ENCODE results near the gene VSNL1.

Gene VSNL1

DNA sequence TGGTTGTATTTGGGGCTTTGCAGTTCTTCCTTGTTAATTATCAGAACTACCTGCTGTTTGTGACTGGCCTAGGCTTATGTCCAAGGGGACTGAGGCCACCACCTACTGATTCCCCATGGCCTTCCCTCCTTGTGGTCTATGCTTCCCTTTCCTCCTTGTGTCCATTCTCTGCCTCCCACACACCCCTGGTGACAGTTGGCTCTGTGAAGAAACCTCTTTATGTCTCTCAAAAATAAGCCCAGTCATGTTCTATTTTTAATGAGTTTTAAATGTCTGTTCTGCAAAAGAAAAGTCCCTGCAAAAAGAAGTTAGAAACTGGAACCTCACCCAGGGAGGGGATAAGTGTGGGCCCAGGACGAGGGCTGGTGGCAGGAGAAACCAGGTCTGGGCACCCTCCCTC is 108.1 kb downstream of the VSNL1 start:
- peak; percentile 23 for DNase-seq

DNA sequence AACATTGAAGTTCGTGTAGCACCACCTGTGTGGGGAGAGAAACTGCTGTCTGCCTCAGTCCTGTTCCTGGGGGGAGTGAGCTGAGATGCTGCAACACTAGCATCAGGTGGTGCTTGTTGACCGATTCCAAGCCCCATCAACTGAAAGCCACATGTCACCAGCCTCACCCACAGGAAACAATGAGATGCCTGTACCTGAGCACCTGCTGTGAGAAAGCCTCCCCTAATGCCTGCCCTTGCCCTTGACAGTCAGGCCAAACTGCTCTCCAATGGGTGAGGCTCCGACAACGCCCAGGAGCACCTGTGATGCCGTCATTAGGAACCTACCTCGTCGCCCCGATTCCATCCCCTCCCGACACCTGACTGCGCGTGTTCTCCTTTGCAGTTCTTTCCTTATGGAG is 108.5 kb downstream of the VSNL1 start:
- no peak for DNase-seq

DNA sequence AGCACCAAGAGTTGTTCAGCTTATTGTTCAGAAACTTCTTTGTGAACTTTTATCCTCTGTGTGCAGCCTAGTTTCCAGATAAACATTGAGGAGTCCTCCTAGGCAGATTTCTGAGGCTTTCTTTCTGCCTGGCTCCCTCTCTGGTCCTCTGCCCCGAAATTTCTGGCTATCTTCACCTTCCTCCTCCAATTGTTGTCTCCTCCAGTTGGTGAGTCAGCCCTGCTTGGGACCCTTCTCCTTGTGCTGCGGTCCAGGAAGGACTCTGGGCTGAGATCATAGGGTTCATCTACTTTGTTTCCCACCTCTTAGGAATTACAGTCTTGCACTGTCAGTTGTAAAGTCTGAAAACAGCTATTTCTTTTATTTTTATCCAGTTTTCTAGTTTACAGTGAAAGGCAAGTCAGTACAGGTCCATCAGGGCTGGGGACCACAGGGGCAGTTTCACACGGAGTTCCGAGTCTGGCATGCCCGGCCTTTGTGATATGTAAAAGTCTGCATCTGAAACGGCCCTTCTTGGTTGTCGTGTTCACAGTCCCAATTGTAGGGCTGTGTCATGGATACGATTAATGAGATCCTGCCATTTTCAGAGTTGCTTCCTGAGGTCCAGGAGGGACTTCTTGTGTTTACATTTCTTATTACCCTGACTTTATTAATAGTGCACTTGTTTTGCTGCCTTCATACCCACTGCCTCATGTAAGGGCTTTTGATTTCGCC is 112.3 kb downstream of the VSNL1 start:
- DNase-seq: no peak

- no peak for DNase-seq
Measured at GRCh38 chr2:17657759-17658158, 117.3 kb downstream of the VSNL1 start.

- DNase-seq: no peak
Measured at GRCh38 chr2:17658251-17658843, 117.9 kb downstream of the VSNL1 start.

DNA sequence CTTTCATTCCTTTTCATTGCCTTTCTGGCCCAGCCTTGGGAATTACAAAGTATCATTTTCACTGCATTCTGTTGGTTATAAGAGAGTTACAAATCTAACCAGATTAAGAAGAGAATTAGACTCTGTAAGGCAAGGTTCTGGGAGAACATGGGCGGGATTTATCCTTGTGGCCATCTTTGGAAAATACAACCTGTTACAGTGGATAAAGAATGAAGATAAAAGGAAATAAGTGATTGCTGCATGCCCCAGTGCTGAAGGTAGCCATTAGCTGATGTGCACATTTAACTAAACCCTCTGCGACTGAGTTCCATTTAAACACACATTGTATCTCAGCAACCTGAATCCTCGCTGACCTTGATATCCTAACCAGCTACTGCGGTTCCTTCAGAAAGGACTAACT is 119.7 kb downstream of the VSNL1 start:
- DNase-seq: no peak

- no peak for DNase-seq
Measured at GRCh38 chr2:17661460-17661859, 121.0 kb downstream of the VSNL1 start.

DNA sequence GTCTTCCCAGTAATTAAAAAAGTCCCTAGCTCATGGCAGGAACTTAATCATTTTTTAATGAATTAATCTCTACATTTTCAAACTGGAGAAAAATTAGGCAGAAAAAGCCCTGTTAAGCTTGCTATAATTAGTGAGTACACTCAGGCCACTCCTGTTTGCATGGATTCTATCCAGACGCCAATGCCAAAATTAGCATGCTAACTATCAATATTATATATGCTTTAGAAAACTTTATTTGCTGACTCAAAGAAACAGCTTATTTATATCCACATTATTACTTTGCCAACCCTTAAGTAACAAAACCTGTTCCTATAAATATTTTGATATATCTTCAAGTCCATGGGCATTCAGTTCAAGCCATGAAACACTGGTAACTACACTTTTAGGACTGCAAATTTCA is 122.2 kb downstream of the VSNL1 start:
- no peak for DNase-seq

DNA sequence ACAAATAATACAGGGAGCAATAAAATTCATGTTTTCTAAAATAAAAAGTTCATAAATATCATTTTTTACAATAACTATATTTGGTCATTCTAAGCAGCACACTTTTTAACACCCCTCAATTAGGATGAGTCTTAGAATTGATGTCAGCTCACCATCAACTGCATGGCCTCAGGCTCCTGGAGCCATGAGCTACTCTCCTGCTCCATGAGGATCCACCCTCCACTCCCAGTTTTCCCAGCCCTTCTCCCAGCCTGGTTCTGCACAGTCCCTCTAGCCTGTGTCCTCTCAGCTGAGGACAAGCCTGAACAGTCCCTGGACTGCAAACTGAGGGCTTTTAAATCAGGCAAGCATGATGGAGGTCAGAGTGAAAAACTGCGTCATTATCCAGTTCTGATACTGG is 124.0 kb downstream of the VSNL1 start:
- no peak for DNase-seq

- no peak for DNase-seq
Measured at GRCh38 chr2:17667898-17668297, 127.4 kb downstream of the VSNL1 start.

- no peak for DNase-seq
Measured at GRCh38 chr2:17672583-17673317, 132.3 kb downstream of the VSNL1 start.

DNA sequence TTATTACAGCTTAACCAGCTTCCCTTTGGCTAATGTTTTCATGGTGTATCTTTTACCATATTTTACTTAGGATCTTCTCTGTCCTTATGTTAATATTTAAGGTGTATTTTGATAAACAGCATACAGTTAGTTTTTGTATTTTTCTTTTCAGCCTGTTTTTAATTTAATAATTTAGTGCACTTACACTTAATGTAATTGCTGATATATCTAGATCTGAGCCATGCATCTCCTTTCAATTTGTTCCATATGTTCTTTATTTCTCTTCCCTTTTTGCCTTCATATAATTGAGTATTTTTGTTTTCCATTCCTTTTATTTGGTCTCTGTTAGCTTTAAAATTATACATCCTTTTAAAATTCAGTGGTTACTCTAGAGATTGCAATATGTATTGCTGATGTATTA is 134.3 kb downstream of the VSNL1 start:
- DNase-seq: no peak

GRCh38 chr2:17680119-17680518 is 139.6 kb downstream of the VSNL1 start:
- DNase-seq: no peak

DNA sequence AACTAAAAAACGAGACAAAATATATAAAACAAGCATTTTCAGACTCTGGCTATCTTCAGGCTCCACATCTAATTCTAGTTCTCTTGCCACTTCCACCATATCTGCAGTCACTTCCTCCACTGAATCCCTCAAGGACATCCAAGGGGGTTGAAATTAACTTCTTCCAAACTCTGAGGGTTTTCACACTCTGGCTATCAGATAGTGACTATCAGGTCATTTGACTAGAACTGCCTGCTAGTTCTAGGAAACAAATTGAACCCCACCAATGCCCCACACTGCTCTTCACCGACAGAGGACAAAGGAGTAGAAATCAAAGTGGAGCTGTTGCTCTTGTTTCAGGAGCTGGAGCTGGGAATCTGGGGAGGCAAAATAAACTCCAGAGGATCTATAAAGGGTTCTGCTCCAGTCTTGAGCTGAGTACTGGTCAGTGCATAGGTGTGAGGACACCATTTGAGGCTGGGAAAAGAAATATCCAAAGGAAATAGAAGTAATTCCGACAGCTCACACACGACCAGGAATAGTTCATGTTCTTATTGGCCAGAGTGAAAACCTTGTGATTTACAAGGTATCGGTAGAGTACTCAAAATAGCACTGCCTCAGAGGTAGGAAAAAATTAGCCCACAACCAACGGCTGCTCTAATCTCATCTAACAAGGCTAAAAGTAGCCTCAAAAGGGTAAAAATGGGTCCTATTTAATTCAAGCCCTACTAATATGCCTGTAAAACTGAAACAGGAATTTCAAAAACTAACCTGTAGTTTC is 141.8 kb downstream of the VSNL1 start:
- DNase-seq: peak; percentile 54

DNA sequence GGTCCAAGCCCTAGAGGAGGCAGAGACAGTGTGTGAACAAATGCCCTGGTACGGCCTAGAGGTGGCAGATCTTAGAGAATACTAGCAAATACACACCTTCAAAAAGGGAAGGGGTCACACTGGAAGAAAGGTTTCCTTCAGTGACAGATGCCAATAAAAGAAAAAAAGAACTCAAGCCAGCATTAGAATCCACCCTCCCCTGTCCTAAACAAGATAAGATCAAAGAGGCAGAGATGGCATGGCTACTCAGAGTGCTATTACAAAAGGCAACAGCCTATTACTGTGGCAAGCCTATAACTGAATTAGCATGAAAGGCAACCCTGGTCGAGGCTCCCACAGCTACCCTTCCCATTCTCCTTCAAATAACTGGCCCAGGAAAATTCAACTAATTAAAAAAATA is 143.5 kb downstream of the VSNL1 start:
- no peak for DNase-seq

DNA sequence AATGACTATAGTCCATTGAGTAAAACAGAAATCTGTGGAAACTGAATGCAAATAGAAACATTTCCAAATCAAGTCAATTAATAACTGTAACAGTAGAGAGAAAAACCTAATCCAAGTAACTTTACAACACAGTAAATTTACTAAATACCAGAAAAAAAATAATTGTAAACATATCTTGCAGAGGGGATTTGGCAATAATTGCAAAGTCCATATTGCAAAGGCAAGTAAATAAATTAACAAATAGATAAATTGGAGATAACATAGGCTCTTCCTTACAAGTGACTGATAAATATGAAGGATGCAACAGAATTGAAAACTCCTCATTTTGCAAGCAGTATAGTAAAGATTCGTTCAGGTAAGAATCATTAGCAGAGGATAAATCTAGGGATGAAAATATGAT is 148.1 kb downstream of the VSNL1 start:
- DNase-seq: no peak

- DNase-seq: no peak
Measured at GRCh38 chr2:17689010-17689409, 148.5 kb downstream of the VSNL1 start.

GRCh38 chr2:17690776-17691175 is 150.3 kb downstream of the VSNL1 start:
- no peak for DNase-seq
